Kidney glomerular epithelial cell (primary cell): Measurements from ENCODE around the gene FAM187B.
A peak's percentile ranks its signal among the peaks of the same experiment; 100 is the strongest.
"Not testable (repeated sequence)": the region's sequence is repeated elsewhere in the genome, so short reads cannot be mapped to it uniquely, and the experiment has no call there.

Source experiments
- DNase-seq: peaks from one replicate; lab custom pipeline; 2025; lab: John Stamatoyannopoulos, UW

FAM187B gene

GRCh38 chr19:35213663-35214632 is 14.6 kb downstream of the FAM187B start:
- DNase-seq, result peak; percentile 6

GRCh38 chr19:35212241-35212640 is 16.3 kb downstream of the FAM187B start:
- no peak for DNase-seq

- no peak for DNase-seq
Measured at GRCh38 chr19:35211545-35212230, 16.9 kb downstream of the FAM187B start.

GRCh38 chr19:35209646-35210045 is 18.9 kb downstream of the FAM187B start:
- no peak for DNase-seq

GRCh38 chr19:35208121-35208520 is 20.4 kb downstream of the FAM187B start:
- no peak for DNase-seq

GRCh38 chr19:35207391-35207871 is 21.1 kb downstream of the FAM187B start:
- DNase-seq, result no peak

GRCh38 chr19:35206855-35207254 is 21.7 kb downstream of the FAM187B start:
- no peak for DNase-seq

- no peak for DNase-seq
Measured at GRCh38 chr19:35206379-35206778, 22.2 kb downstream of the FAM187B start.

GRCh38 chr19:35205733-35206323 is 22.7 kb downstream of the FAM187B start:
- DNase-seq, result no peak

- DNase-seq, result no peak
Measured at GRCh38 chr19:35204799-35205732, 23.5 kb downstream of the FAM187B start.

- DNase-seq, result no peak
Measured at GRCh38 chr19:35202722-35203688, 25.5 kb downstream of the FAM187B start.

- DNase-seq, result no peak
Measured at GRCh38 chr19:35199481-35199880, 29.1 kb downstream of the FAM187B start.

GRCh38 chr19:35196861-35197260 is 31.7 kb downstream of the FAM187B start:
- not testable (repeated sequence) for DNase-seq

GRCh38 chr19:35195830-35196229 is 32.7 kb downstream of the FAM187B start:
- DNase-seq, result peak; percentile 40

GRCh38 chr19:35194012-35194984 is 34.2 kb downstream of the FAM187B start:
- DNase-seq, result no peak

GRCh38 chr19:35184884-35185283 is 43.7 kb downstream of the FAM187B start:
- no peak for DNase-seq

GRCh38 chr19:35184267-35184666 is 44.3 kb downstream of the FAM187B start:
- no peak for DNase-seq

GRCh38 chr19:35181387-35181786 is 47.2 kb downstream of the FAM187B start:
- no peak for DNase-seq

- DNase-seq, result no peak
Measured at GRCh38 chr19:35179830-35180229, 48.7 kb downstream of the FAM187B start.
